ENCODE results near the gene REXO4.

DNA sequence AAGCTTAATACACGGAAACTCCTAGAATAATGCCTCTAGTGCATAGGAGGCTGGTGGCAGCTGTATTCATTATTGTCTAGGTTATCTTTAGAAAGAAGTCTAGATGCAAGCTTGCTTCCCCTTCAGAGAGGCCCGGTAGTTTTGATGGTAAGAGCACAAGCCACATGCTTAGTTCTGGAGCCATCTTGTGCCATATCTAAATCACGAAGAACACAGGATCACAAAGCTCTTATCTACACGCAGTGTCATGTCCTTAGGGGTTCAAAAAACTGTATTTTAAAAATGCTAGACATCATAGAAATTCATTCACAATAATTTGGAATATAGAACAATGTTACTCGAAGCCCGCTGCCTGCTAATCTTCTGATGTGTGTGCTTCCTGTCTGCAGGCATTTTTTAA lies 48.2 kb upstream of the REXO4 start:
- TF ChIP-seq, protein P1, sequence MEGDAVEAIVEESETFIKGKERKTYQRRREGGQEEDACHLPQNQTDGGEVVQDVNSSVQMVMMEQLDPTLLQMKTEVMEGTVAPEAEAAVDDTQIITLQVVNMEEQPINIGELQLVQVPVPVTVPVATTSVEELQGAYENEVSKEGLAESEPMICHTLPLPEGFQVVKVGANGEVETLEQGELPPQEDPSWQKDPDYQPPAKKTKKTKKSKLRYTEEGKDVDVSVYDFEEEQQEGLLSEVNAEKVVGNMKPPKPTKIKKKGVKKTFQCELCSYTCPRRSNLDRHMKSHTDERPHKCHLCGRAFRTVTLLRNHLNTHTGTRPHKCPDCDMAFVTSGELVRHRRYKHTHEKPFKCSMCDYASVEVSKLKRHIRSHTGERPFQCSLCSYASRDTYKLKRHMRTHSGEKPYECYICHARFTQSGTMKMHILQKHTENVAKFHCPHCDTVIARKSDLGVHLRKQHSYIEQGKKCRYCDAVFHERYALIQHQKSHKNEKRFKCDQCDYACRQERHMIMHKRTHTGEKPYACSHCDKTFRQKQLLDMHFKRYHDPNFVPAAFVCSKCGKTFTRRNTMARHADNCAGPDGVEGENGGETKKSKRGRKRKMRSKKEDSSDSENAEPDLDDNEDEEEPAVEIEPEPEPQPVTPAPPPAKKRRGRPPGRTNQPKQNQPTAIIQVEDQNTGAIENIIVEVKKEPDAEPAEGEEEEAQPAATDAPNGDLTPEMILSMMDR (IDR thresholded peaks at IDR 0.05) = no peak
- TF ChIP-seq EZH2 (IDR thresholded peaks at IDR 0.05; ENCODE audit: borderline replicate concordance, insufficient read depth, low read depth, low read length, poor library complexity, severe bottlenecking) = no peak
